ENCODE results near the gene NMRK1.

DNA sequence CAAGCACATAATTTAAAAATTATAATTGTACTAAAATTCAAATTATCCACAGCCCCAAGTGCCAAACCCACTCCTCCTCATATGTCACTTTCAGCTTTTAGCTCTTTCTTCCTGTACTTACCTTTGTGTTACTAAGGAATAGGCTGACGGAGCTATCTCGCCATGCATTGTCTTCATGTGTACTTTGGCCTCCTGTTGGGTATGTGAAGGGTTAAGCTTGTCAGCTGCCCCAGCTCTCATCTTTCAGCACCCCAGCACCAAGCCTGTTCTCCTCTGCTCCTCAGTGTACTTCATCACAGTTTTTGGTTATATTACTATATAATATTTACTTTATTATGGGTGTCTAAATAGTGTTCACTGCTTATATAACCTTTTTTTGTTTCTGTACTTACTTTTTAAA lies 46.5 kb upstream of the NMRK1 start:
- TF ChIP-seq, protein P1, sequence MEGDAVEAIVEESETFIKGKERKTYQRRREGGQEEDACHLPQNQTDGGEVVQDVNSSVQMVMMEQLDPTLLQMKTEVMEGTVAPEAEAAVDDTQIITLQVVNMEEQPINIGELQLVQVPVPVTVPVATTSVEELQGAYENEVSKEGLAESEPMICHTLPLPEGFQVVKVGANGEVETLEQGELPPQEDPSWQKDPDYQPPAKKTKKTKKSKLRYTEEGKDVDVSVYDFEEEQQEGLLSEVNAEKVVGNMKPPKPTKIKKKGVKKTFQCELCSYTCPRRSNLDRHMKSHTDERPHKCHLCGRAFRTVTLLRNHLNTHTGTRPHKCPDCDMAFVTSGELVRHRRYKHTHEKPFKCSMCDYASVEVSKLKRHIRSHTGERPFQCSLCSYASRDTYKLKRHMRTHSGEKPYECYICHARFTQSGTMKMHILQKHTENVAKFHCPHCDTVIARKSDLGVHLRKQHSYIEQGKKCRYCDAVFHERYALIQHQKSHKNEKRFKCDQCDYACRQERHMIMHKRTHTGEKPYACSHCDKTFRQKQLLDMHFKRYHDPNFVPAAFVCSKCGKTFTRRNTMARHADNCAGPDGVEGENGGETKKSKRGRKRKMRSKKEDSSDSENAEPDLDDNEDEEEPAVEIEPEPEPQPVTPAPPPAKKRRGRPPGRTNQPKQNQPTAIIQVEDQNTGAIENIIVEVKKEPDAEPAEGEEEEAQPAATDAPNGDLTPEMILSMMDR (conservative IDR thresholded peaks at IDR 0.05 in 1 of 2, IDR thresholded peaks at IDR 0.05 in 1 of 2; ENCODE audit: extremely low read depth in 1 of 2, insufficient read depth in 1 of 2, low read depth in 1 of 2, low read length in 2 of 2), result no peak
- no peak for TF ChIP-seq EZH2 (IDR thresholded peaks at IDR 0.05; ENCODE audit: borderline replicate concordance, low read length)
